Tibial nerve (tissue), 4 donors: ENCODE data around the gene NUDT12. TPM values are rescaled to one million over a fixed set of nuclear protein-coding genes. Genes with fewer than 3 reads are reported as not detected.

Source experiments
- DNase-seq, 2 donors: peaks; one replicate each; pipeline ENCODE4 v3.0.0-alpha.2; 2019; ENCODE audit warnings: low spot score in 2 of 2
- H3K27ac ChIP-seq, 4 donors: fragments of 200-600 bp; sonication (generic) in 3 of 4; one replicate each; pipeline ENCODE4 v1.5.1; 2017 to 2019; ENCODE audit warnings: mild to moderate bottlenecking in 1 of 4
- H3K27me3 ChIP-seq, 2 donors: fragments of 200-600 bp; sonication (generic) in 1 of 2; one replicate each; pipeline versions ENCODE4 v1.5.1 to v1.6.0; 2017 to 2019
- H3K36me3 ChIP-seq, 3 donors: fragments of 200-600 bp; sonication (generic); one replicate each; pipeline ENCODE4 v1.5.1; 2018 to 2019
- H3K4me1 ChIP-seq, 4 donors: fragments of 200-600 bp; sonication (generic) in 3 of 4; one replicate each; pipeline ENCODE4 v1.5.1; 2017 to 2019
- H3K4me3 ChIP-seq, 4 donors: fragments of 200-600 bp; sonication (generic) in 3 of 4; one replicate each; pipeline ENCODE4 v1.5.1; 2017 to 2019; ENCODE audit warnings: mild to moderate bottlenecking in 1 of 4, moderate library complexity in 1 of 4
- H3K9me3 ChIP-seq, 4 donors: fragments of 200-600 bp; sonication (generic) in 3 of 4; one replicate each; pipeline ENCODE4 v1.5.1; 2017 to 2019
- EP300 ChIP-seq, 2 donors: sonication (generic); formaldehyde crosslinking; IDR thresholded peaks; one replicate each; pipeline ENCODE4 v1.6.1; 2017; ENCODE audit warnings: antibody characterized with exemption in 2 of 2, mild to moderate bottlenecking in 1 of 2
- POLR2A ChIP-seq, 2 donors: fragments of 450-650 bp; IDR thresholded peaks; one replicate each; pipeline ENCODE4 v1.6.1; 2017; ENCODE audit warnings: antibody characterized with exemption in 2 of 2, mild to moderate bottlenecking in 2 of 2, moderate library complexity in 2 of 2
- WGBS, 2 donors: methylation state at CpG; one replicate each; pipeline ENCODE4 v1.1.5; 2018; 5-methylcytosine and 5-hydroxymethylcytosine counted together
- total RNA-seq, 4 donors: library from RNA; depleted of rRNA; stranded (reverse); fragments of >200 nt; gene quantifications; one replicate each; pipeline ENCODE4 v1.1.0, GENCODE V29; 2016
- TF ChIP-seq, protein P1 (sequence below), 5 experiments: fragments of 200-600 bp in 3 of 5; fragments of 450-650 bp in 2 of 5; sonication (generic) in 3 of 5; IDR thresholded peaks; one replicate each; pipeline ENCODE4 v1.5.1; 2016 to 2019; ENCODE audit warnings: antibody characterized with exemption in 5 of 5, mild to moderate bottlenecking in 3 of 5, moderate library complexity in 2 of 5

The NUDT12 gene
- total RNA-seq, 4 donors from 2014 or later: 12.0 to 27.1 (median 19.4) TPM

DNA sequence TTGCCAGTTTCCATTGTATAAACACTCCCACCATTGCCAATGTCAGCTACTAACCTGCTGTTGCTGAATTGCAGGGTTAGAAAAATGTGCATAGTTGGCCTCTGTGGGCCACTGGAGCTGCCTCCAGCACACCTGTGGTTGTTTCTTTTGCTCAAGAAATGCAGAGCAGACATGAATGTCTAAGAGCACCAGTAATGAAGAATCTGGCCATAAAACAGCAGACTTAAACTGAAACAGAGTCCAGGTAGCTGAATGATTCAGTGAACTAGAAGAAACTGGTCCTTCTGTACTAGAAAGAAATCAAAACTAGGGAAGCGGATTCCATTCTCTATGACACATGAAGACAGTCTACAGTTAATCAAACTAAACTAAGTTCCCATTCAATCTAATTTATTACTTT is 48.2 kb downstream of the NUDT12 start:
- Histone ChIP-seq H3K4me1 (no peaks in the 10 kb centered on the region), H3K36me3 (no peaks in the 10 kb centered on the region), H3K27me3 (no peaks in the 10 kb centered on the region), H3K27ac (no peak overlapping the region), H3K4me3 (no peak overlapping the region), H3K9me3 (no peaks in the 10 kb centered on the region)
- DNase-seq: no peak
- WGBS, 2 donors: 97 to 98% methylated on average over 1 of the region's 1 CpG
- TF ChIP-seq, protein P1, sequence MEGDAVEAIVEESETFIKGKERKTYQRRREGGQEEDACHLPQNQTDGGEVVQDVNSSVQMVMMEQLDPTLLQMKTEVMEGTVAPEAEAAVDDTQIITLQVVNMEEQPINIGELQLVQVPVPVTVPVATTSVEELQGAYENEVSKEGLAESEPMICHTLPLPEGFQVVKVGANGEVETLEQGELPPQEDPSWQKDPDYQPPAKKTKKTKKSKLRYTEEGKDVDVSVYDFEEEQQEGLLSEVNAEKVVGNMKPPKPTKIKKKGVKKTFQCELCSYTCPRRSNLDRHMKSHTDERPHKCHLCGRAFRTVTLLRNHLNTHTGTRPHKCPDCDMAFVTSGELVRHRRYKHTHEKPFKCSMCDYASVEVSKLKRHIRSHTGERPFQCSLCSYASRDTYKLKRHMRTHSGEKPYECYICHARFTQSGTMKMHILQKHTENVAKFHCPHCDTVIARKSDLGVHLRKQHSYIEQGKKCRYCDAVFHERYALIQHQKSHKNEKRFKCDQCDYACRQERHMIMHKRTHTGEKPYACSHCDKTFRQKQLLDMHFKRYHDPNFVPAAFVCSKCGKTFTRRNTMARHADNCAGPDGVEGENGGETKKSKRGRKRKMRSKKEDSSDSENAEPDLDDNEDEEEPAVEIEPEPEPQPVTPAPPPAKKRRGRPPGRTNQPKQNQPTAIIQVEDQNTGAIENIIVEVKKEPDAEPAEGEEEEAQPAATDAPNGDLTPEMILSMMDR (IDR thresholded peaks at IDR 0.05): no peak
- TF ChIP-seq EP300 (IDR thresholded peaks at IDR 0.05): no peak
- TF ChIP-seq POLR2A (IDR thresholded peaks at IDR 0.05): no peak

DNA sequence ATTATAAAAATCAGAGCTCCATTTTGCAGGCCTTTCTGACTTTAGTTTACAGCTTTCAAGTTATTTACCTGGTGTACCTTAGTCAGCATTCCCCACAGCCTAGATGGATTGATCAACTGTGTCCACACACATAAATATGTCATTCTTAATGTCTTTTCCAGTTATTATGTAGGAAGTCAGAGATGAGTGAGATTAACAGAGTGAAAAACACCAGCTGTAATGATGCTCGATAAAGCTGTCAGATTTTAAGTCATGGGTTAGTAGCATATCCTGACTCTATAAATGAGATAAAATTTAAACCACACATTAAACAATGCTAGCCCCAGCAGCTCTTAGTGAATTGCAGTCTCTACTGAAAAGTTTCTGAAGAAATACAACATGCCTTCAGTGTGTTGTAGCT is 48.9 kb downstream of the NUDT12 start:
- no peaks in the 10 kb centered on the region for H3K9me3 ChIP-seq
- no peak for DNase-seq
- TF ChIP-seq EP300 (IDR thresholded peaks at IDR 0.05): no peak
- TF ChIP-seq, protein P1 (IDR thresholded peaks at IDR 0.05): no peak
- no peak for TF ChIP-seq POLR2A (IDR thresholded peaks at IDR 0.05)
- H3K4me3 ChIP-seq: no peak overlapping the region
- H3K27ac ChIP-seq: no peak overlapping the region
- 40 to 58% methylated on average over 1 of the region's 1 CpG for WGBS, 2 donors
- H3K27me3 ChIP-seq: no peaks in the 10 kb centered on the region
- H3K36me3 ChIP-seq: no peaks in the 10 kb centered on the region
- no peaks in the 10 kb centered on the region for H3K4me1 ChIP-seq

DNA sequence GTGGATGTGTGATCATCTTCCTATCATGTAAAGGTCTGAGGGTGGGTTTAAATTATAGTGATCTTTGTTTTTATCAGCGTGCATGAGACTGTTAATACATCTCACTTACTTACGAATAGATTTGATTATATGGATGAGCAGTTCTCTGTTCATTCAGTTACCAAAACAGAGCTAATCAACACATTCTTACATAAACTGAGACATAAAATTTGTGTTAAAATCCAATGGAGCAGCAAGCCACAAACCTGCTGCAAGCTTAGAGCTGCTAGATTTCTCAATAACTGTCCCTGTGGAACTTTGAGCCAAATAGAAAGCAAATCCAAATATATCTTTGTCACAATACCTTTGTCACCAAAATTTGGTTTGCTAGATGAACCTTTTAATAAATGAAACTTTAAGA is 50.1 kb downstream of the NUDT12 start:
- TF ChIP-seq POLR2A (IDR thresholded peaks at IDR 0.05) (no peak), EP300 (IDR thresholded peaks at IDR 0.05) (no peak)
- TF ChIP-seq, protein P1 (IDR thresholded peaks at IDR 0.05): no peak
- WGBS, 2 donors: 81 to 83% methylated on average over 2 of the region's 2 CpGs
- Histone ChIP-seq H3K9me3 (peaks cover 0 to 2% (median 0%) of the 10 kb centered on the region in 4 donors), H3K27me3 (no peaks in the 10 kb centered on the region), H3K27ac (no peak overlapping the region), H3K4me3 (no peak overlapping the region), H3K36me3 (no peaks in the 10 kb centered on the region), H3K4me1 (no peaks in the 10 kb centered on the region)
- DNase-seq: no peak

DNA sequence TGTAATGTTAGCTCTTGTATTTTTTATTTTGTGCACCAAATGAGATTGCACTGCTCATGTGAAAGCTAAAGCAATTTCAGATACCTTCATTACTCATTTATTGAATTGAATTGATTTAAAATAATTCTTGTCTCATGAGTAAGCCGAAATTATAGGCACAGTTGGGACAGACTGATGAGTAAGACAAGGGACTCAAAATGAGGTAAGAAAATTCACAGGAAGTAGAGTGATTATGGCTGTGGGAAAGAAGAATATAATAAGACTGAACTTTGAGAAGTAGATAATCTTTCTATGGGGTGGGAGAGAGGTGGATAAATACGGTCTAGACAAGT is 51.1 kb downstream of the NUDT12 start:
- peaks cover 0 to 12% (median 2%) of the 10 kb centered on the region in 4 donors for H3K9me3 ChIP-seq
- no peaks in the 10 kb centered on the region for H3K4me1 ChIP-seq
- H3K4me3 ChIP-seq: no peak overlapping the region
- DNase-seq: no peak
- no peaks in the 10 kb centered on the region for H3K27me3 ChIP-seq
- TF ChIP-seq, protein P1 (IDR thresholded peaks at IDR 0.05): no peak
- no peak for TF ChIP-seq EP300 (IDR thresholded peaks at IDR 0.05)
- no peak for TF ChIP-seq POLR2A (IDR thresholded peaks at IDR 0.05)
- WGBS, 2 donors: 68 to 90% methylated on average over 2 of the region's 2 CpGs
- no peak overlapping the region for H3K27ac ChIP-seq
- no peaks in the 10 kb centered on the region for H3K36me3 ChIP-seq

DNA sequence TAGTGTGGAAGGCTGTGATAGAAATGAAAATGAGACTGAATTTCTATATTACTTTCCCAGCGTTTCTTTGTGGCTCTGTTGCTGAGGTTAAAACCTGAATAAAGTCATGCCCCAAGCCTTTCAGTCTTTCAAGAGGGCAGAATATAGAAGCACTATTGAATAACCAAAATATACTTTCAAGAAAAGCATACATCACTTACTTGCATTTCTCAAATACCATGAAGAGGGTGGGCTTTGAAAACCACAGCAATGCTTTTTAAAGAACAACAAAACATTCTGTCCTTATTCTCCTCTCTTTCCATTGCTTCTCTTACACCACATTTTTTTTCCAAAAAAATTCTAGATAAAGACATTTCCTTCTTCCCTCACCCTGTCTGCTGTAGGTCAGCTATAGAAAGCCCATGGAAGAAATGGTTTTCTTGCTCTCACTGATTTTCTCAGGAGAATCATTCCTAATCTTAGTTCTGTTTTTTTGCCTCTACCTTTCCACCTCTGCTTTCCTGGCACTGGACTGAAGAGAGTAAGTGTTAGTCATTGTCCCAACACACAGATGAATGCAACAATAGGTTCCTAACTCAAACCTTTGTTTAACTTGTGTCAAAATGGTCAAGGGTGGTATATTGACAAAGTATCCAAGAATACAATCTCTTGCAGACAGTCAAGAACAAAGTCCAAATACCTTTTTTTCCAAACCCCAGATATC is 51.6 kb downstream of the NUDT12 start:
- TF ChIP-seq, protein P1 (IDR thresholded peaks at IDR 0.05): no peak
- TF ChIP-seq POLR2A (IDR thresholded peaks at IDR 0.05): no peak
- no peak for TF ChIP-seq EP300 (IDR thresholded peaks at IDR 0.05)
- H3K27ac ChIP-seq: no peak overlapping the region
- DNase-seq: no peak
- no peak overlapping the region for H3K4me3 ChIP-seq
- no peaks in the 10 kb centered on the region for H3K27me3 ChIP-seq
- H3K4me1 ChIP-seq: no peaks in the 10 kb centered on the region
- WGBS, 2 donors: 25 to 35% methylated on average over 1 of the region's 1 CpG
- peaks cover 0 to 17% (median 2%) of the 10 kb centered on the region in 4 donors for H3K9me3 ChIP-seq
- H3K36me3 ChIP-seq: no peaks in the 10 kb centered on the region
